GM19452 (cell line): ENCODE data around the gene HDAC4.

Source experiments
- ATAC-seq: cut with Tn5 transposase; IDR thresholded peaks from one replicate; pipeline ENCODE4 v1.9.1; 2021; ENCODE audit not compliant: unreplicated experiment

The HDAC4 gene

GRCh38 chr2:239226677-239227581 lies 173.9 kb downstream of the HDAC4 start:
- ATAC-seq, result no peak

- ATAC-seq, result no peak
Observed at GRCh38 chr2:239225871-239226561, 174.8 kb downstream of the HDAC4 start.

- ATAC-seq, result no peak
Observed at GRCh38 chr2:239225371-239225851, 175.4 kb downstream of the HDAC4 start.

GRCh38 chr2:239224955-239225354 lies 175.9 kb downstream of the HDAC4 start:
- no peak for ATAC-seq

GRCh38 chr2:239224199-239224570 lies 176.6 kb downstream of the HDAC4 start:
- no peak for ATAC-seq

- ATAC-seq, result no peak
Observed at GRCh38 chr2:239223310-239224198, 177.3 kb downstream of the HDAC4 start.

- no peak for ATAC-seq
Observed at GRCh38 chr2:239222706-239223309, 178.0 kb downstream of the HDAC4 start.

- no peak for ATAC-seq
Observed at GRCh38 chr2:239222312-239222660, 178.5 kb downstream of the HDAC4 start.

GRCh38 chr2:239220981-239221396 lies 179.8 kb downstream of the HDAC4 start:
- ATAC-seq, result no peak

GRCh38 chr2:239220341-239220740 lies 180.5 kb downstream of the HDAC4 start:
- no peak for ATAC-seq

GRCh38 chr2:239216614-239217273 lies 184.1 kb downstream of the HDAC4 start:
- no peak for ATAC-seq

GRCh38 chr2:239215988-239216613 lies 184.7 kb downstream of the HDAC4 start:
- ATAC-seq, result no peak

GRCh38 chr2:239215136-239215925 lies 185.5 kb downstream of the HDAC4 start:
- no peak for ATAC-seq

- no peak for ATAC-seq
Observed at GRCh38 chr2:239214725-239215124, 186.1 kb downstream of the HDAC4 start.

- ATAC-seq, result no peak
Observed at GRCh38 chr2:239213643-239214101, 187.1 kb downstream of the HDAC4 start.

GRCh38 chr2:239212929-239213642 lies 187.7 kb downstream of the HDAC4 start:
- no peak for ATAC-seq

GRCh38 chr2:239212121-239212928 lies 188.5 kb downstream of the HDAC4 start:
- ATAC-seq, result no peak
